IgD-negative memory B cell (primary cell): ENCODE results near the gene SLC45A3. TPM values are rescaled to one million over a fixed set of nuclear protein-coding genes. Genes with fewer than 3 reads are reported as not detected.

Experiments used
- H3K27ac Mint-ChIP-seq, 3 donors: one replicate each; pipeline ENCODE4 v1.8.0; 2020 to 2022; ENCODE audit warnings: mild to moderate bottlenecking in 3 of 3, mixed read lengths in 3 of 3, moderate library complexity in 1 of 3
- H3K27me3 Mint-ChIP-seq: one replicate; pipeline ENCODE4 v1.8.0; 2021; ENCODE audit warnings: mixed read lengths
- H3K36me3 Mint-ChIP-seq: one replicate; pipeline ENCODE4 v1.8.0; 2020; ENCODE audit warnings: mild to moderate bottlenecking, mixed read lengths
- H3K4me1 Mint-ChIP-seq, 3 donors: one replicate each; pipeline ENCODE4 v1.8.0; 2020 to 2022; ENCODE audit warnings: mixed read lengths in 3 of 3, mild to moderate bottlenecking in 1 of 3
- H3K4me3 Mint-ChIP-seq, 4 donors: one replicate each; pipeline ENCODE4 v1.8.0; 2020 to 2022; ENCODE audit warnings: mild to moderate bottlenecking in 4 of 4, mixed read lengths in 4 of 4, moderate library complexity in 3 of 4
- H3K9me3 Mint-ChIP-seq, 3 donors: one replicate each; pipeline ENCODE4 v1.8.0; 2020 to 2021; ENCODE audit warnings: mixed read lengths in 3 of 3, mild to moderate bottlenecking in 1 of 3
- polyA plus RNA-seq: library from polyadenylated mRNA; unstranded; fragments of 300-500 nt; fragmentation: Illumina TruSeq; gene quantifications from one replicate; pipeline ENCODE4 v1.2.3, GENCODE V29; 2021

SLC45A3 gene
- polyA plus RNA-seq, 1 donor from 2014 or later = 1.9 TPM

- peaks cover 8 to 30% (median 26%) of the 10 kb centered on the region in 3 donors for H3K4me1 Mint-ChIP-seq
- H3K27ac Mint-ChIP-seq = no peak overlapping the region
- H3K4me3 Mint-ChIP-seq = no peak overlapping the region
- peaks cover 2% of the 10 kb centered on the region for H3K36me3 Mint-ChIP-seq
- H3K9me3 Mint-ChIP-seq = no peaks in the 10 kb centered on the region
- H3K27me3 Mint-ChIP-seq = no peaks in the 10 kb centered on the region
Measured at GRCh38 chr1:205709059-205709398, 28.7 kb upstream of the SLC45A3 start.

- peak overlapping the region in 1 of 3 donors; percentile 39 for H3K27ac Mint-ChIP-seq
- H3K9me3 Mint-ChIP-seq = no peaks in the 10 kb centered on the region
- no peaks in the 10 kb centered on the region for H3K27me3 Mint-ChIP-seq
- H3K4me3 Mint-ChIP-seq = no peak overlapping the region
- peaks cover 2% of the 10 kb centered on the region for H3K36me3 Mint-ChIP-seq
- peaks cover 11 to 34% (median 31%) of the 10 kb centered on the region in 3 donors for H3K4me1 Mint-ChIP-seq
Measured at GRCh38 chr1:205706601-205707502, 26.5 kb upstream of the SLC45A3 start.

GRCh38 chr1:205704903-205705302 is 24.6 kb upstream of the SLC45A3 start:
- H3K27me3 Mint-ChIP-seq = no peaks in the 10 kb centered on the region
- H3K4me3 Mint-ChIP-seq = peak overlapping the region in 2 of 4 donors; percentile 31 to 51
- H3K4me1 Mint-ChIP-seq = peaks cover 11 to 24% (median 22%) of the 10 kb centered on the region in 3 donors
- H3K36me3 Mint-ChIP-seq = peaks cover 2% of the 10 kb centered on the region
- H3K27ac Mint-ChIP-seq = peak overlapping the region in 2 of 3 donors; percentile 12 to 44
- no peaks in the 10 kb centered on the region for H3K9me3 Mint-ChIP-seq

GRCh38 chr1:205703072-205703471 is 22.8 kb upstream of the SLC45A3 start:
- H3K27ac Mint-ChIP-seq = no peak overlapping the region
- peaks cover 13 to 28% (median 22%) of the 10 kb centered on the region in 3 donors for H3K4me1 Mint-ChIP-seq
- H3K27me3 Mint-ChIP-seq = no peaks in the 10 kb centered on the region
- peaks cover 2% of the 10 kb centered on the region for H3K36me3 Mint-ChIP-seq
- H3K9me3 Mint-ChIP-seq = no peaks in the 10 kb centered on the region
- no peak overlapping the region for H3K4me3 Mint-ChIP-seq

- H3K4me1 Mint-ChIP-seq = peaks cover 13 to 27% (median 22%) of the 10 kb centered on the region in 3 donors
- no peaks in the 10 kb centered on the region for H3K27me3 Mint-ChIP-seq
- H3K27ac Mint-ChIP-seq = no peak overlapping the region
- no peaks in the 10 kb centered on the region for H3K9me3 Mint-ChIP-seq
- H3K36me3 Mint-ChIP-seq = peaks cover 2% of the 10 kb centered on the region
- no peak overlapping the region for H3K4me3 Mint-ChIP-seq
Measured at GRCh38 chr1:205701891-205702290, 21.6 kb upstream of the SLC45A3 start.

- Mint-ChIP-seq H3K36me3 (peaks cover 2% of the 10 kb centered on the region), H3K4me1 (peaks cover 13 to 22% (median 18%) of the 10 kb centered on the region in 3 donors)
Measured at GRCh38 chr1:205701420-205701819, 21.1 kb upstream of the SLC45A3 start.

GRCh38 chr1:205700865-205701401 is 20.6 kb upstream of the SLC45A3 start:
- peaks cover 13 to 22% (median 18%) of the 10 kb centered on the region in 3 donors for H3K4me1 Mint-ChIP-seq
- H3K27ac Mint-ChIP-seq = no peak overlapping the region
- H3K27me3 Mint-ChIP-seq = no peaks in the 10 kb centered on the region
- H3K4me3 Mint-ChIP-seq = no peak overlapping the region
- H3K36me3 Mint-ChIP-seq = peaks cover 2% of the 10 kb centered on the region
- H3K9me3 Mint-ChIP-seq = no peaks in the 10 kb centered on the region

More at GRCh38 chr1:205701420-205701819, 21.1 kb upstream of the SLC45A3 start:
- Mint-ChIP-seq H3K4me3 (no peak overlapping the region), H3K9me3 (no peaks in the 10 kb centered on the region), H3K27ac (no peak overlapping the region), H3K27me3 (no peaks in the 10 kb centered on the region)

- H3K27ac Mint-ChIP-seq = no peak overlapping the region
- no peak overlapping the region for H3K4me3 Mint-ChIP-seq
- no peaks in the 10 kb centered on the region for H3K36me3 Mint-ChIP-seq
- peaks cover 2% of the 10 kb centered on the region for H3K27me3 Mint-ChIP-seq
- H3K9me3 Mint-ChIP-seq = no peaks in the 10 kb centered on the region
- H3K4me1 Mint-ChIP-seq = peaks cover 5 to 13% (median 6%) of the 10 kb centered on the region in 3 donors
Measured at GRCh38 chr1:205699416-205699815, 19.1 kb upstream of the SLC45A3 start.

- H3K36me3 Mint-ChIP-seq = no peaks in the 10 kb centered on the region
- H3K27ac Mint-ChIP-seq = no peak overlapping the region
- H3K9me3 Mint-ChIP-seq = no peaks in the 10 kb centered on the region
- no peak overlapping the region for H3K4me3 Mint-ChIP-seq
- peaks cover 4 to 11% (median 5%) of the 10 kb centered on the region in 3 donors for H3K4me1 Mint-ChIP-seq
- peaks cover 2% of the 10 kb centered on the region for H3K27me3 Mint-ChIP-seq
Measured at GRCh38 chr1:205698921-205699320, 18.6 kb upstream of the SLC45A3 start.

GRCh38 chr1:205693421-205693991 is 13.2 kb upstream of the SLC45A3 start:
- Mint-ChIP-seq H3K9me3 (no peaks in the 10 kb centered on the region), H3K27ac (no peak overlapping the region), H3K36me3 (peaks cover 3% of the 10 kb centered on the region), H3K27me3 (peaks cover 2% of the 10 kb centered on the region), H3K4me1 (peaks cover 8 to 11% (median 8%) of the 10 kb centered on the region in 3 donors), H3K4me3 (peak overlapping the region in 1 of 4 donors; percentile 87)

GRCh38 chr1:205692423-205692822 is 12.1 kb upstream of the SLC45A3 start:
- H3K9me3 Mint-ChIP-seq = no peaks in the 10 kb centered on the region
- peaks cover 8 to 11% (median 8%) of the 10 kb centered on the region in 3 donors for H3K4me1 Mint-ChIP-seq
- peaks cover 2% of the 10 kb centered on the region for H3K27me3 Mint-ChIP-seq
- peaks cover 3% of the 10 kb centered on the region for H3K36me3 Mint-ChIP-seq
- no peak overlapping the region for H3K27ac Mint-ChIP-seq
- H3K4me3 Mint-ChIP-seq = peak overlapping the region in 1 of 4 donors; percentile 55

- H3K27me3 Mint-ChIP-seq = peaks cover 2% of the 10 kb centered on the region
- H3K4me3 Mint-ChIP-seq = no peak overlapping the region
- H3K9me3 Mint-ChIP-seq = no peaks in the 10 kb centered on the region
- peaks cover 3% of the 10 kb centered on the region for H3K36me3 Mint-ChIP-seq
- peaks cover 8 to 11% (median 8%) of the 10 kb centered on the region in 3 donors for H3K4me1 Mint-ChIP-seq
- H3K27ac Mint-ChIP-seq = no peak overlapping the region
Measured at GRCh38 chr1:205690122-205690756, 9.9 kb upstream of the SLC45A3 start.

- Mint-ChIP-seq H3K36me3 (peaks cover 3% of the 10 kb centered on the region), H3K27ac (no peak overlapping the region), H3K4me1 (peaks cover 8 to 11% (median 8%) of the 10 kb centered on the region in 3 donors), H3K9me3 (no peaks in the 10 kb centered on the region), H3K27me3 (no peaks in the 10 kb centered on the region), H3K4me3 (no peak overlapping the region)
Measured at GRCh38 chr1:205689479-205689878, 9.2 kb upstream of the SLC45A3 start.

- H3K4me1 Mint-ChIP-seq = peaks cover 6 to 9% (median 7%) of the 10 kb centered on the region in 3 donors
- H3K9me3 Mint-ChIP-seq = no peaks in the 10 kb centered on the region
- H3K27ac Mint-ChIP-seq = peak overlapping the region in 1 of 3 donors; percentile 50
- no peak overlapping the region for H3K4me3 Mint-ChIP-seq
- no peaks in the 10 kb centered on the region for H3K27me3 Mint-ChIP-seq
- peaks cover 3% of the 10 kb centered on the region for H3K36me3 Mint-ChIP-seq
Measured at GRCh38 chr1:205688171-205689080, 8.1 kb upstream of the SLC45A3 start.
